Prostate gland (tissue), 2 donors: ENCODE measurements around the gene KCNC1. TPM values are rescaled to one million over a fixed set of nuclear protein-coding genes. Genes with fewer than 3 reads are reported as not detected.

ENCODE experiments used
- DNase-seq: peaks from one replicate; pipeline ENCODE4 v3.0.0-alpha.2; 2019; ENCODE audit warnings: low spot score
- H3K27ac ChIP-seq, 2 donors: fragments of 200-600 bp; sonication (generic); 2 replicates each; pipeline ENCODE4 v1.5.1; 2017 to 2019
- H3K27me3 ChIP-seq: fragments of 200-600 bp; sonication (generic); replicated peaks from 2 replicates; pipeline ENCODE4 v1.5.1; 2019; ENCODE audit not compliant: insufficient read depth
- H3K36me3 ChIP-seq, 2 donors: fragments of 200-600 bp; sonication (generic); 1 replicate in 1 of 2; 2 replicates in 1 of 2; pipeline versions ENCODE4 v1.5.1 to v1.8.1; 2017 to 2019
- H3K4me1 ChIP-seq: fragments of 200-600 bp; sonication (generic); replicated peaks from 2 replicates; pipeline ENCODE4 v1.5.1; 2019
- H3K4me3 ChIP-seq, 2 donors: fragments of 200-600 bp; sonication (generic); 2 replicates each; pipeline ENCODE4 v1.5.1; 2017 to 2019
- H3K9me3 ChIP-seq: fragments of 200-600 bp; sonication (generic); 2 replicates; pipeline ENCODE4 v1.5.1; 2017
- POLR2A ChIP-seq: fragments of 450-650 bp; IDR thresholded peaks from one replicate; pipeline ENCODE4 v1.6.1; 2016; ENCODE audit warnings: antibody characterized with exemption, mild to moderate bottlenecking
- POLR2AphosphoS5 ChIP-seq: sonication (generic); formaldehyde crosslinking; IDR thresholded peaks from one replicate; pipeline ENCODE4 v1.6.1; 2017; ENCODE audit warnings: antibody characterized with exemption
- WGBS: methylation state at CpG from one replicate; pipeline ENCODE4 v1.1.5; 2018; 5-methylcytosine and 5-hydroxymethylcytosine counted together
- intact Hi-C: fragments of 100-400 bp; cut with DNase I; formaldehyde crosslinking; loops from one replicate; pipeline ENCODE4 v1.14.2; 2022
- total RNA-seq, 2 donors: library from RNA; depleted of rRNA; stranded (reverse); fragments of >200 nt; gene quantifications; one replicate each; pipeline ENCODE4 v1.1.0, GENCODE V29; 2016
- TF ChIP-seq, protein P1 (sequence below), 4 experiments: fragments of 200-600 bp in 2 of 4; fragments of 450-650 bp in 2 of 4; sonication (generic) in 2 of 4; IDR thresholded peaks; 1 replicate in 3 of 4; 2 replicates in 1 of 4; pipeline ENCODE4 v1.5.1; 2016 to 2019; ENCODE audit warnings: antibody characterized with exemption in 4 of 4, mild to moderate bottlenecking in 2 of 4, moderate library complexity in 2 of 4

The KCNC1 gene
- total RNA-seq, 2 donors from 2014 or later = 3.0 TPM; not detected in 1

DNA sequence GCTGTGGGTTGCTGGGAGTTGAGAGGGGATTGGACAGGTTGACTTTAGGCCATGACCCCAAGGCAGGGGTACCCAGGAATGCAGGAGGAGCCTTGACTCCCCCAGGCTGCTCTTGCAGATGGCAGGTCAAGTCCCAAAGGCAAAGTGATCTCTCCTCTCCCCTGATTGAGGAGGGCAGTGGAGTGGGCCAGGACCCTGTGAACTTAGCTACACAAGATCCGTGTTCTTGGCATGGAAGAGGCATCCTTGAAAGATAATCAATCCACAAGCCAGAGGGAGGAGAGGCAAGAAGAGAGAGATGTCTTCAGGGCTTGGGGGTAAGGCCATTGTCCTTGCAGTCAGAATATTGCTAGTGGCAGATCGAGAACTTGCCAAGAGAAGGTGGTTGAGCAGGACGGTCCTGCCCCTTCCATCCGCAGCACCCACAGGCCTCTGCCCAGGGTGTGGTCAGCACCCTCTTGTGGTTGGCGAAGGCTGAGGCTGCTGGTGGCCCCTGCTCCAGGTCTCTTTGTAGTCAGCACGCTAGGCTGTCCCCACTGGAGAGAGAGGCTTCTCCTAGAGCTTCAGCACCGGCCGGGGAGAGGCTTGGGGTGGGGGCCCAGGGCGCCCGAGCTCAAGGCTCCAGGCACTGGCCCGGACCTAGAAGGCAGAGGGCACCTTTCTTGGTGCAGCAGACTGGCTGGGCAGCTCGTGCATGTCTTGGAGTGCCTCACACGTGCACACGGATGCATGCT lies 45.4 kb downstream of the KCNC1 start:
- intact Hi-C loops = no loop called here
- no peak overlapping the region for H3K27ac ChIP-seq
- DNase-seq = no peak
- no peaks in the 10 kb centered on the region for H3K9me3 ChIP-seq
- WGBS = 83% methylated on average over 10 of the region's 14 CpGs
- H3K4me1 ChIP-seq = no peaks in the 10 kb centered on the region
- no peaks in the 10 kb centered on the region for H3K36me3 ChIP-seq
- no peaks in the 10 kb centered on the region for H3K27me3 ChIP-seq
- no peak overlapping the region for H3K4me3 ChIP-seq
- no peak for TF ChIP-seq POLR2A
- no peak for TF ChIP-seq POLR2AphosphoS5
- TF ChIP-seq, protein P1, sequence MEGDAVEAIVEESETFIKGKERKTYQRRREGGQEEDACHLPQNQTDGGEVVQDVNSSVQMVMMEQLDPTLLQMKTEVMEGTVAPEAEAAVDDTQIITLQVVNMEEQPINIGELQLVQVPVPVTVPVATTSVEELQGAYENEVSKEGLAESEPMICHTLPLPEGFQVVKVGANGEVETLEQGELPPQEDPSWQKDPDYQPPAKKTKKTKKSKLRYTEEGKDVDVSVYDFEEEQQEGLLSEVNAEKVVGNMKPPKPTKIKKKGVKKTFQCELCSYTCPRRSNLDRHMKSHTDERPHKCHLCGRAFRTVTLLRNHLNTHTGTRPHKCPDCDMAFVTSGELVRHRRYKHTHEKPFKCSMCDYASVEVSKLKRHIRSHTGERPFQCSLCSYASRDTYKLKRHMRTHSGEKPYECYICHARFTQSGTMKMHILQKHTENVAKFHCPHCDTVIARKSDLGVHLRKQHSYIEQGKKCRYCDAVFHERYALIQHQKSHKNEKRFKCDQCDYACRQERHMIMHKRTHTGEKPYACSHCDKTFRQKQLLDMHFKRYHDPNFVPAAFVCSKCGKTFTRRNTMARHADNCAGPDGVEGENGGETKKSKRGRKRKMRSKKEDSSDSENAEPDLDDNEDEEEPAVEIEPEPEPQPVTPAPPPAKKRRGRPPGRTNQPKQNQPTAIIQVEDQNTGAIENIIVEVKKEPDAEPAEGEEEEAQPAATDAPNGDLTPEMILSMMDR (IDR thresholded peaks at IDR 0.05) = no peak

DNA sequence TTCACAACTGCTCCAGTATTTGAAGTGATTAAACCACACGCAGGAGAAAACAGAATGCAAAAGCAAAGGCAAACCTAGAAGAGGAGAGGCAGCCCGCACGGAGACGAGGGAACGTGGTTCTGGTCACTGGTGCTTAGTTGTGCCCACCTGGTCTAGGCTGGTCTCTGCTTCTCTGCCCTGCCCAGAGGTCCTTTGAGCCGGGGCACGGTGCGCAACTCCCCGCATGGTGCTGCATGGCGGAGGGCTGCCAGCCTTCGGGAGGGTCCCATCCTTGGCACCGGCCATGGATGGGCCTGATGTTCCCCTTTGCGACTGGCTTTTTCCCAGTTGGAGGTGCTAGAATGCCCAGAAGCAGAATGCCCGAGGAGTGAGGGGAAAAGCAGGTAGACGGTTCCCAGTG lies 46.1 kb downstream of the KCNC1 start:
- no peak overlapping the region for H3K27ac ChIP-seq
- WGBS = 97% methylated on average over 15 of the region's 15 CpGs
- no peaks in the 10 kb centered on the region for H3K9me3 ChIP-seq
- no peaks in the 10 kb centered on the region for H3K4me1 ChIP-seq
- TF ChIP-seq POLR2A = no peak
- TF ChIP-seq, protein P1 (IDR thresholded peaks at IDR 0.05) = no peak
- no peak for TF ChIP-seq POLR2AphosphoS5
- no peak overlapping the region for H3K4me3 ChIP-seq
- no peaks in the 10 kb centered on the region for H3K36me3 ChIP-seq
- no peaks in the 10 kb centered on the region for H3K27me3 ChIP-seq
- DNase-seq = no peak
- intact Hi-C loops = no loop called here

DNA sequence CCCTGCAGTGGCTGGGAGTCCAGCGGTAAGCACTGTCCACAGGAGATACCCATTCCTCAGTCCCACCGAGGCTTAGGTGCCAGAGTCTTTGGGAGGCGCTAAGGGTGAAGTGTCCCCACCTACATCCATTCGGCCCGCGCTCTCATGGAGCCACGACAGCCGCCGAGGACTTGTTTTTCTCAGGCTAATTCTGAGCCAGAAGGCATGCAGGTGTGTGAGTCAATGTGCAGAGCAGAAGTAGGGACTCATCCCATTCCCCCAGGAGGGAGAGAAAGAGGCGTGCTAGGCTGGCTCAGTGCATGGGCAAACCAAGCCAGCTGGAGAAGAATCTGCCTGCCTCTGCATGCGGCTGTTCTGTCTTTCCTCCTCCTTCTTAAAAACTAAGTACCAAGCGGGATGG lies 46.6 kb downstream of the KCNC1 start:
- Histone ChIP-seq H3K27me3 (no peaks in the 10 kb centered on the region), H3K27ac (no peak overlapping the region), H3K9me3 (no peaks in the 10 kb centered on the region), H3K4me1 (no peaks in the 10 kb centered on the region), H3K36me3 (no peaks in the 10 kb centered on the region), H3K4me3 (no peak overlapping the region)
- no peak for TF ChIP-seq POLR2A
- WGBS = 56% methylated on average over 12 of the region's 12 CpGs
- intact Hi-C loops = no loop called here
- no peak for DNase-seq

DNA sequence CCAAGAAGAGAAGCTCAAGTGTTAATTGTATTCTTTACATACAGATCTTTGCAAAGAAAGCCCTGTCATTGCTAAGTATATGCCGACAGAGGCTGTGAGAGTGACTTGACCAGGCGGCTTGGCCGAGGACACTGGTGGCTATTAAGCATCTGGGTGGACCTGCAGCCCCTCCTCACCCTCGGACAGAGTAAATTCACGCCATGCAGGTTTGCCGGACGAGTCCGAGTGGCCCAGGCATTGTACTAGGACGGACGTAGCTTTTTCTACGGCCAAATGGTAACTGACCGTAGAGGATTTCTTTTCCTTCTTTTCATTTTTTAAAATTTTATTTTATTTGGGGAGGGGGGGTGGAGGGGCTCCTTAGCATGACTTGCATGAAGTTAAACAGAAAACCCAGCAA lies 47.0 kb downstream of the KCNC1 start:
- WGBS = 71% methylated on average over 12 of the region's 12 CpGs
- no peaks in the 10 kb centered on the region for H3K27me3 ChIP-seq
- H3K4me3 ChIP-seq = no peak overlapping the region
- intact Hi-C loops = no loop called here
- H3K36me3 ChIP-seq = no peaks in the 10 kb centered on the region
- no peak for DNase-seq
- no peaks in the 10 kb centered on the region for H3K4me1 ChIP-seq
- H3K27ac ChIP-seq = no peak overlapping the region
- no peaks in the 10 kb centered on the region for H3K9me3 ChIP-seq
- TF ChIP-seq POLR2A = no peak
- TF ChIP-seq POLR2AphosphoS5 = no peak
- TF ChIP-seq, protein P1 (IDR thresholded peaks at IDR 0.05) = no peak

DNA sequence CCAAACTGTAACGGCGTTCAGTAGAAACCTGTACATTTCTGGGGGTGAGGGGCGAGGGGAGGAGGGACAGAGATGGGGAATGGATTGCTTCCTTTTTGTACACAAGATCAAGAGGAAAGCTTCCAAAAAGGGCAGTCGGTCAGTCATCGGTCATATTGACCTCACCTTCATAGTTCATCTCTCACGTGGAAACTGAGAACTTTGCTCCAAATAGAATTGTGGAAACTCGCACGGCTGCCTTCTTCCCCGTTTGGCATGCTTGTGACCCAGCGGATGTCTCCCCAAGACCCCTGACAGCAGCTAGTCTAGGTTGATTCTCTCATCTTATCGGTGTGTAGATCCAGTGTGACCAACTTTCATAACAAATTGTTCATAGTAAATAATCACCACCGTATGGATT lies 47.6 kb downstream of the KCNC1 start:
- Histone ChIP-seq H3K27ac (no peak overlapping the region), H3K4me3 (no peak overlapping the region), H3K27me3 (no peaks in the 10 kb centered on the region), H3K4me1 (no peaks in the 10 kb centered on the region), H3K36me3 (no peaks in the 10 kb centered on the region), H3K9me3 (no peaks in the 10 kb centered on the region)
- intact Hi-C loops = no loop called here
- WGBS = 89% methylated on average over 12 of the region's 12 CpGs
- TF ChIP-seq POLR2A (no peak), POLR2AphosphoS5 (no peak)
- TF ChIP-seq, protein P1 (IDR thresholded peaks at IDR 0.05) = no peak
- no peak for DNase-seq
